Neural progenitor cell (in vitro differentiated cells): ENCODE data around the gene ZNF684.
"Not testable (repeated sequence)": the region's sequence is repeated elsewhere in the genome, so short reads cannot be mapped to it uniquely, and the experiment has no call there.

Source experiments
- CTCF ChIP-seq: fragments of 200-600 bp; sonication (generic); IDR thresholded peaks from 2 replicates; pipeline ENCODE4 v1.5.1; 2017; ENCODE audit warnings: antibody characterized with exemption, mild to moderate bottlenecking
- EZH2 ChIP-seq: fragments of 200-600 bp; sonication (generic); IDR thresholded peaks from 2 replicates; pipeline ENCODE4 v1.6.1; 2017; ENCODE audit warnings: antibody characterized with exemption, mild to moderate bottlenecking, moderate library complexity

DNA sequence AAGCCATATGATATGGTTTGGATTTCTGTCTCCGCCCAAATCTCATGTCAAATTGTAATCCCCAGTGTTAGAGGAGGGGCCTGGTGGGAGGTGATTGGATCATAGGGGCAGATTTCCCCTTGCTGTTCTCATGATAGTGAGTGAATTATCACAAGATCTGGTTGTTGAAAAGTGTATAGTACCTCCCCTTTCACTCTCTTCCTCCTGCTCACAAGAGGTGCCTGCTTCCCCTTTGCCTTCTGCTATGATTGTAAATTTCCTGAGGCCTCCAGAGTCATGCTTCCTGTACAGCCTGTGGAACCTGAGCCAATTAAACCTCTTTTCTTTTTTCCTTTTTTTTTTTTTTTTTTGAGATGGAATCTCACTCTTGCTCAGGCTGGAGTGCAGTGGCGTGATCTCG, 43.4 kb downstream of the ZNF684 start:
- TF ChIP-seq EZH2, CTCF: not testable (repeated sequence)
